NCI-H460 (cell line): ENCODE measurements around the gene GID8. TPM values are rescaled to one million over a fixed set of nuclear protein-coding genes. Genes with fewer than 3 reads are reported as not detected.

Experiments used
- total RNA-seq: library from RNA; depleted of rRNA; stranded (reverse); fragments of >200 nt; shearing (Covaris generic); gene quantifications from 2 replicates; pipeline ENCODE4 v1.2.3, GENCODE V29; 2014; rRNA removed

Gene GID8
- total RNA-seq, 1 experiment from 2014 or later, result 22.6 TPM

Other genes with a start within 250 kb of the GID8 start
- 19.3 and 22.3 TPM in 2 replicates for gene NTSR1, start 229.3 kb upstream of the GID8 start, total RNA-seq
- 36.4 and 36.7 TPM in 2 replicates for gene MRGBP, start 141.7 kb upstream of the GID8 start, total RNA-seq
- 32.6 and 34.8 TPM in 2 replicates for gene OGFR, start 133.3 kb upstream of the GID8 start, total RNA-seq
- 5.8 and 7.8 TPM in 2 replicates for gene COL9A3, start 121.1 kb upstream of the GID8 start, total RNA-seq
- gene TCFL5, start 76.3 kb upstream of the GID8 start, total RNA-seq, result 14.1 and 15.1 TPM in 2 replicates
- 25.4 and 27.8 TPM in 2 replicates for gene DIDO1, start 11.6 kb upstream of the GID8 start, total RNA-seq
- 16.6 and 20.1 TPM in 2 replicates for gene SLC17A9, start 14.6 kb downstream of the GID8 start, total RNA-seq
- gene BHLHE23, start 68.8 kb downstream of the GID8 start, total RNA-seq, result not detected in 2 replicates